ENCODE results near the gene PRKD1.

Gene PRKD1

DNA sequence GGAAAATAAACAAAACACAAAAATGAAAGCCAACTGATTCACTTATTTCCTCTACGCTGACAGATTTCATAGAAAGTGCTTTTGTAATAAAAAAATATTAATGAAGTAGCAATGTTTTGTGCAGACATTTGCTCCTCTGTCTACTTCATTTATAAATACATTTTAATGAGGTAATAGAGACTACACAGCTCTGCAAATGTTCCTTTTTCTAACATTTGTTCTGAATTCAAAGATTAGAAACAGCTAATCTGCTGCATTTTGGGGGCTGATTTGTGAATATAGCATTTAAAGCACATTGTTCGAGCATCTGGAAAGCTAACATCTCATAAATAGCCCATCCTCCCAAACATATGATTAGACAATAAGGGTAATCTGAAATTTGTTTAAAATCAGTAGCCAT lies 97.8 kb downstream of the PRKD1 start:
- DNase-seq: no peak

DNA sequence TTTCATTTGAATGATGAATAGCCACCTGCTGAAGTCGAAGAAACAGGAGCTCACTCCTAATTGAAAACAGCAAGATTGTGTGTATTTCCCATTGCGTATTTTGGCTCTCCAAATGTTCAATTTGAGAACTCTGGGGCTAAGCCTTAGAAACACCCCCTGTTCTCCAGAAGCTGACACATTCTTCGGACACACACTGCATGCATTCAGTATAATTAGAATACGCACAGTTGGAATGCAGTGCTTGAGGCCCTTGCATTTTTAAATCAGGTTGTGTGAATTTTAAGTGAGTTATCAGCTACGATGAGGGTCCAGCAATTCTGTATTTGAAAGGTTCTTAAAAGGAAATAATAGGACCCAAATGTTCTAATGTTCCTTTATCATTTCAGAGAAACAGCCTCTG lies 103.8 kb downstream of the PRKD1 start:
- no peak for DNase-seq

DNA sequence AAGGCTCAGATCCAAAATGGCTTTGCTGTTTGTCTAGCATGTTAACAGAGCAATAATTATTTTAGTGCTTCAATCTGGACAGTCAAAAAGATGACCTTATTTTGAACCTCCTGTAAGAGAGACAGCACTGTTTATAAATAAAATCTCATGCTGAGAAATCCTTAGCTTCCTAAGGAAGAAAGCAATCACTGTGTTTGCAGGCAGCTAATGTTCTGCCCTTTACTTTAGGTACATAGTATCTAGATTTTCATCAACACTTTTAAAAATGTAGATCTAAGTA lies 105.3 kb downstream of the PRKD1 start:
- no peak for DNase-seq

DNA sequence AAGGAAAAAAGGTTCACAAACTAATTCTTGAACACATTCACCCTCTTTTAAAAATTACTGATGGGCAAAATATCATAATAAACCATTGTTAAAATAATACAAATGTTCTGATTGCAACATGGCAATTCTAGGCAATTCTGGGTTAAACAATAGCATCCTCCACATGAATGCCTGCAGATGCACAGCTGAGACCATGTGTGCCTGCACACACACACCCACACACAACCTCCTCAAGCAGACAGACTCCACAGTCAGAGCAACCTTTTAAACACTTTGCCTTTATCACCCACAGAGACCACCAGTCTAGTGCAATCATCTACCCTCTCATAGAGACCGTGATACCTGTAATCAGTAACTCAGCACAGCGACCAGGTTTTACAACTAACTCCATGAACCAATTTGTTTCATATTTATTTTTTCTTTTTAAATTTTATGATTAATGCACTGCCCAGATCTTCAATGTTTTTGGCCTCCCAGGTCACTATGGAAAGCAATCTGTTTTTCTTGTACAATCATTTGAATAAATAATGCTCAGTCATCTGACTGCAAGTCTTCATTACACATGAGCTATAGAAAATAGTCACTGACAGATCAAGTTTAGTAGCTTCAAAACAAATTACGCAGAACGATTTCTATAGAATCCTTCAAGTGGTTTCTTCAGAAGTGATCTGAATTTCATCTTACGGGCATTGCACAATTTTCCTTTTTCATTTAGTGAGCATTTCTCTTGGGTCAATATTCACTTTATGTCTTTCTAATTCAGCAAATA lies 105.8 kb downstream of the PRKD1 start:
- peak; percentile 93 for DNase-seq

GRCh38 chr14:29821242-29821641 lies 106.4 kb downstream of the PRKD1 start:
- no peak for DNase-seq

GRCh38 chr14:29820785-29821184 lies 106.9 kb downstream of the PRKD1 start:
- DNase-seq: no peak

DNA sequence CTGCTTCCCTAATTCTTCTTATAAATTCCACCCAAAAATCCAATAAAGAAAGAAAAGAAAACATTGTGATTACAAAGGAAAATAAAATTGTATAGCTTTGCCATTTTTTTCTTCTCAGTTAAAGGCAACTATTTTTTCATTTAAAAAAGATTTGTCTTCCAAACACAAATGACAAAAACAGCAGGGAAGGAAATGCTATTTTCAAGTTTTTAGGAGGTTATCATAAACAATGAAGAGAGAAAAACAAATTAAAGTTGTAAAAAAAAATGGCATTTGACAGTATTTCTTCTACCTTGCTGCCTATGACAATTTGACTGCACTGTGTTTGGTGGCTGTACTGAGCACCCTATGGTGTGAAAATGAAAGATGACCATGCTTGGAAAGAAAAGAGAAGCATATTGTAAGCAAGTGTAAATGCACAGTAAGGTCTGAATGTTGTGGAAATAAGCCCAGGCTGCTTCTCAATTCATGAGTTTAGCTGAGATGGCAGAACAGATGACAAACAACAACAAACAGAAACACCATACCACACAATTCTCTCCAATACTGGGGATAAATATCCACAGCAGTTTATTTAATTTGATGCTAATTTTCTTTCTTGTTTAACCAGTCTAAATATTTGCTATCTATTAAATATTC lies 109.8 kb downstream of the PRKD1 start:
- no peak for DNase-seq

DNA sequence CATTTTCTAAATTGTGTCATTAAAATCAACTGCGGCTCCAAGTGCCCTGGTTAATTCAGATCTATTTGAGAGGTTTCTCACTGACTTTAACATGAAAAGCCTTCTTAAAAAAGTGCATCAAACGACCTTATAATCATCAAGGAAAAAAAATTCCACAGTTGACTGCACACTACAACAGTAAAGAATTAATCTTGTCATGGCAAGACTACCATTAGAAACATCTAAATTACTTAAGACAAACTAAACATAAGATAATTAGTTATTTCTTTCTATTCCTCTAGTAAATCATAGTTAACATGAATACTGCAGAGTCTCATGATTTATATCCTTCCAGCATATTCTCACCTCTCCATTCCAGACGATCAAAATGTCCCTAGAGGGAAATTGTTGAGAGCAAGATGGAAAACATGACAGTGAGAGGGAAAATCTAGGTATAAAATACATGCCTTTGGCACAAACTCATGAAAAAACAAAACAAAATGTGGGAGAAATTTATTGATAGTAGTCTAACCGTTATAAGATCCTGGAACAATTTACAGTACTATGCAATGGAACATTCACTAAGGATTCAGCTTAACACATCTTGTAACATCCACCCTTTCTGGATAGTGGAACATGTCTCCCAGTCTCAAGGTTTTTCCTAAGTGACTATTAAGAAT lies 112.5 kb downstream of the PRKD1 start:
- no peak for DNase-seq

DNA sequence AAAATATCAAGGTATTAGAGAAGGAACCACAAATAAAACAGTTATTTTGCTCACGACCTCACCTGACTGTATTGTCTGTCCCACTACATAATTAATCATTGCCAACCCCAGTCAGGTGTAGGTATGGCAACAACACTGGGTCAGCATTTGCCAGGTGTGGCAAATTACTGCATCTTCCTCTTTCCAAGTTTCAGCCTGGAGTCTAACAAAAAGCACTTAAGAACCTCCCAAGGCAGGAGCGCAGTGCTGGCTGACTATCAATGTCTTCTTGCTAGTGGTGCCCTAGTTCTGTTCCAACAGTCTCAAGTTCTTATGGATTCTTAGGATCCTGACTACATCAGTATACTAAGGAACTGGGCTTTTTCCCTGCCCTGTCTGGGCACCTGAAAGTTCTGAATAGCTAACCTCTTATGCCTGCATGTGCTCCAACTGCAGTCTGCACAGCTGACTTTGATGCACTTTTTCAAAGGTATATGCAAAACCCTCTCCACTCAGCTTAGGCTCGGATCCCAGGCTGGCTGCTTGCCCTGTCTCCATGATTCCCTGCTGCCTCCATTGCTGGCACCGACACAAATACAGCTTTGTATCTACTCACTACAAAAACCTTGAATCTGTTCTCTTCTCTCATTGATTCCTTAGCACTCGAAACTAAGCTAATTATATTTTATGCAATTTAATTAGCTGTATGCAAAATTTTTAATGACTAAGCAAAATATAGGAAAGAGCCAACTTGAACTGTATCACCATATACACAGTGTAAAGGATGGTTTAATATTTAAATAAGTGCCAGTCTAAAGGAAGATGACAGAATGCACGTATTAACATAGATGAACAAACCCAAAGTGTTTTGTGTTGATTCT lies 113.3 kb downstream of the PRKD1 start:
- DNase-seq: no peak

GRCh38 chr14:29810682-29811081 lies 117.0 kb downstream of the PRKD1 start:
- DNase-seq: no peak

DNA sequence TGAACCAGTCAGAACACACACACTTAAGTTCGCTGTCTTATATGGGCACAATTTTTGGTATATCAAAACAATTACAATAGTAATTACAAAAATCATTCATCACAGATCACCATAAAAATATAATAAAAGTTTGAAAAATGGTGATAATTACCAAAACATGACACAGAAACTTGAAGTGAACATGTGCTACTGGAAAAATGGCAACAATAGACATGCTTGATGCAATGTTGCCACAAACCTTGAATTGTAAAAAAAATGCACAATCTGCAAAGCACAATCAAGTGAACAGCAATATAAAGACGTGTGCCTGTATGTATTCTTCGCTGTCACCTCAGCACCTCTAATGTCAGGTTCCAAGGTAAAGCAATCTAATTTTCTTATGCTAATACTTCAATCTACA lies 117.6 kb downstream of the PRKD1 start:
- DNase-seq: no peak

GRCh38 chr14:29806124-29806517 lies 121.5 kb downstream of the PRKD1 start:
- DNase-seq: no peak

DNA sequence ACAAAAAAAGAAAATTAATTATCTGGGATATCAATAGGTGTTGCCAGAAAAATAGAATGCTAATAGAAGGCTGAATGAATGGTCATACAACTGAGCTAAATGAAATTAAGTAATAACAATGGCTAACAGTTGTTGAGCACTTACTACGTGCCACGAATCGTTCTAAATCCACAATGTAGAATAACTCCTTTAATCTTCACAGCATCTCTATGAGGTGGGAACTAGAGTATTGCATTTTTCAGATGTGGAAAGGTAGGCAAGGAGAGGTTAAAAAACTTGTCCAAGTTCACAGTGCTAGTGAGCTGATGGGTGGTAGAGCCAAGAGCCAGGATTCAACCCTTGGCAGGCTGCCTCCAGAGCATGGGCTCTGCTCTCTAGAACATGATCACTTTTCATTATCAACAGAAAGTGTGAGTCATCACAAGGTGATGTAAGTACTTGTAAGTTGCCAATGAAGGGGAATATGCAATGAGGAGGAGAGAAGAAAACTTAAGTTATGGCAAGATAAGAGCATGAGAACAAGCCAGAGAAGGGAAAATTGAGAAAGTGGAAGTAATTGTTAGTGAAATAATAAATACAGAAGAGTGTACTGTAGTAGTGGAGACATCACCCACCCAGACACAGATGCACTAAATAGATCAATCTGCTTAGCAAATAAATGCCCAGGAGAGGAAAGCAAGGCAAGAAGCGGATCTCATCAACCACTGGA lies 122.1 kb downstream of the PRKD1 start:
- DNase-seq: no peak

DNA sequence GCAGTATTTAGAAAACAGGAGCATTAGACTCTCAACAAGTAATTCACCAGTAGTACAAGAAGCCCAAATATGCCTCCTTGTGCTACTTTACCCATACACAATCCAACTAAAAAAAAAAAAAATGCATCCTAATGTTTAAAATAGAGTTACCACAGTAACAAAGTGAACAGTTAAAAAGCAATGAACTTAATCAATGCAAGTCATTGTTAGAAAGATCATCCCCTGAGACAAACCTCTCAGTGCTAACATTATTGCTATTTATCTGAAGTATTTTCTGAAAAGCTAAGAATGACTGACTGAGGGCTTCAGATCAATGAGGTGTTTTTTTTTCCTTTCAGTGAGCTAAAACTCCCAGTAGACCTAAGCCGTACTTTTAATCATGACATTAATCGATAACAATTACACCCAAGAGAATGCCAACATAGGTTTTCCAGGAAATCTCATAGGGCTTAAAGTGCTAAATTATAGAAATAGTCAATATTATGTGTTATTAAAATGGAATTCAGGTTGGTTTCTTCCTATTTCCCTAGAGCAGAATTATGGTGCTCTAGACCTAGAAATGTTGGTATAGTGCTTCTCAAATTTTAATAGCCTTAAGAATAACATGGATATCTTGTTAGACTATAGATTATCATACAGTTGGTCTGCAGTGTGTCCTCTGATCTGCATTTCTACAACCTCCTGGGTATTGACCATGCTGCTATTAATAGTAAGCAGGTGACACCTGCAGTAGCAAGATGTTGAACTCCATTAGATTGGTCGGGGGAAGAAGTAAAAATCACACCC lies 123.0 kb downstream of the PRKD1 start:
- DNase-seq: no peak

GRCh38 chr14:29803045-29803444 lies 124.6 kb downstream of the PRKD1 start:
- no peak for DNase-seq

DNA sequence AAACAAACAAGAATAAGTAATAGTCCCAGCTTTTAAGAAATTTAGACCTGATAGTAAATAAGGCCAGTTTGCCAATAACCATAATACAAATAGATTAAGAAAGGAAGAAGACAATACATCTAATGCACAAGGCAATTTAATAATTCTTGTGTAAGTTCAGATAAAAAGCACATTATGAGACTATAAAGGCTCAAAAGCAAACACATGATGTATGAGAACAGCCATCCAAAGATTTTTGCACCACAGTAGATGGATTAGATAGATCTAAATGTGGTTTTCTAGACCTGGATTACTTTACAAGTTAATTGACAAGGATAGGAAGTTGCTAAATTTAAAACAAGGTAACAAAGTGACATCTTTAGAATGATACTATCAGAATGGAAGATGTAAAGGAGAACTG lies 125.4 kb downstream of the PRKD1 start:
- DNase-seq: no peak

GRCh38 chr14:29800961-29801360 lies 126.7 kb downstream of the PRKD1 start:
- DNase-seq: no peak

DNA sequence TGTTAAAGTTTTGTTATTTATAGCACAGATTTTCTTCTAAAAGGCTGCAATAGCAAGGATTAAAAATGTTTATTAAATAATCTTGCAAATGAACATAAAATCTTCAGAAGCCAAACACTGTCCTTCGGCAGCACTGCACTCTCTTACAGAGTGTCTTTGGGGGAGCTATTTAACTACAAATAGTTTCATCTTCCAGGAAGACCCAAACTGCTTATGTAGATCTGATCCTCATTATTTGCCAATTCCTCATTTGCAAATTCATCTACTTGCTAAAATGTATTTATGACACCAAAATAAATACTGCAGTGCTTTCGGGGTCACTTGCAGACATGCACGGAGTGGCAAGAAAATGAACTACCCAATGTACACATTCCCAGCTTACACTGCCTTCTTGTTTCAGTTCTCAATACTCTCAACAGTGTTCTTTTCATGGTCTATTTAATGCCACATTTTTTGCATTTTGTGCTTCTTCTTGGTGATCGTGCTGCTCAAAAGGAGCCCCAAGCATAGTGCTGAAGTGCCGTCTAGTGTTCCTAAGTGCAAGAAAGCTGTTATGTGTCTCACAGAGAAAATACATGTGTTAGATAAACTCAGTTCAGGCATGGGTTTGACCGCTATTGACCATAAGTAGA lies 128.1 kb downstream of the PRKD1 start:
- no peak for DNase-seq

DNA sequence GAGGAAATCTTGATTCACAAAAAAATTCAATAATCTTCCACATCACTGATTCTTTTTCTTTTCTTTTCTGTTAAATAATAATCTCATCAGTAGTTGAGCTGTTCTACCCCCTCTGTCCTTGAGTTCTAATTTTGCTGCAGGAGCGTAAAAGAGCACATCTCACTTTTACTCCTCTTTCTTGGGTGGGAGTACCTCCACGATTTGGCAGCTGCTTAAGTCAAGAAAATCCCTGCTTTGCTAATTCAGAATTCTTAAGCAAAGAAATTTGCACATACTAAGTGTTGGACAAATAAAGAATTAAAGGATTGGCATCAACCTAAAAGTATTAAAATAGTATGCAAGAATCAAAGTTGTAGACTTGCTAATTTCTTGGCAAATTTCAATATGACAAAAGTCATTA lies 128.8 kb downstream of the PRKD1 start:
- no peak for DNase-seq

- no peak for DNase-seq
Observed at GRCh38 chr14:29798108-29798663, 129.5 kb downstream of the PRKD1 start.

- DNase-seq: no peak
Observed at GRCh38 chr14:29796853-29797252, 130.8 kb downstream of the PRKD1 start.
